ENCODE results near the gene SIRT1. TPM values are rescaled to one million over a fixed set of nuclear protein-coding genes. Genes with fewer than 3 reads are reported as not detected.

Gene SIRT1
- total RNA-seq, 1 experiment from 2014 or later, result 51.3 TPM

DNA sequence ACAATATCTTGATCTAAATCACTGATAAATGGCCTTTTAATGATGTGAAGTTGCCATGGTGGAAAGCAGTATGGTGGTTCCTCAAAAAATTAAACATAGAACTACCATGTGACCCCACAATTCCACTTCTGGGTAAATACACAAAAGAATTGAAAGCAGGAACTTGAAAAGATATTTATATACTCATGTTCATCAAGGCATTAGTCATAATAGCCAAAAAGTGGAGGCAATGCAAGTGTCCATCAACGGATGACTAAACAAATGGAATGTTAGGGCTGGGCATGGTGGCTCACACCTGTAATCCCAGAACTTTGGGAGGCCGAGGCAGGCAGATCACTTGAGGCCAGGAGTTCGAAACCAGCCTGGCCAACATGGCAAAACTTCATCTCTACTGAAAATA lies 44.5 kb upstream of the SIRT1 start:
- CTCF ChIA-PET, result interaction anchor here (0.7 to 0.9 kb wide), 2 partner anchors 15 to 37 kb away, joined by 3 to 6 read pairs; no protein-coding TSS in a partner anchor
- Mint-ChIP-seq H3K27me3 (ENCODE audit: low read depth) (no peaks in the 10 kb centered on the region), H3K36me3 (peaks cover 14% of the 10 kb centered on the region; the same call in 1 of the 2 replicates), H3K4me1 (peaks cover 6% of the 10 kb centered on the region), H3K27ac (no peak overlapping the region), H3K9me3 (peaks cover 18% of the 10 kb centered on the region), H3K4me3 (no peak overlapping the region)
- POLR2A ChIA-PET, result interaction anchor here (0.6 kb wide), 1 partner anchor 46 kb away, joined by 8 read pairs; no protein-coding TSS in a partner anchor
- no peak for TF ChIP-seq TCF7 (CRISPR knock-in tag; IDR thresholded peaks at IDR 0.05; ENCODE audit: low read depth)
- TF ChIP-seq TP53 (CRISPR knock-in tag; IDR thresholded peaks at IDR 0.05), result no peak
- TF ChIP-seq FOXJ3 (CRISPR knock-in tag; IDR thresholded peaks at IDR 0.05; ENCODE audit: borderline replicate concordance), result no peak
- TF ChIP-seq USF1 (CRISPR knock-in tag; IDR thresholded peaks at IDR 0.05), result no peak
- TF ChIP-seq ZNF281 (CRISPR knock-in tag; IDR thresholded peaks at IDR 0.05), result no peak
- no peak for TF ChIP-seq GRHL2 (CRISPR knock-in tag; IDR thresholded peaks at IDR 0.05; ENCODE audit: insufficient replicate concordance, severe bottlenecking)
- no peak for TF ChIP-seq FOXP1 (CRISPR knock-in tag; IDR thresholded peaks at IDR 0.05; ENCODE audit: borderline replicate concordance)
- no peak for TF ChIP-seq ZNF219 (CRISPR knock-in tag; IDR thresholded peaks at IDR 0.05; ENCODE audit: borderline replicate concordance)
- TF ChIP-seq TEAD1 (CRISPR knock-in tag; IDR thresholded peaks at IDR 0.05), result no peak
- TF ChIP-seq, protein P1, sequence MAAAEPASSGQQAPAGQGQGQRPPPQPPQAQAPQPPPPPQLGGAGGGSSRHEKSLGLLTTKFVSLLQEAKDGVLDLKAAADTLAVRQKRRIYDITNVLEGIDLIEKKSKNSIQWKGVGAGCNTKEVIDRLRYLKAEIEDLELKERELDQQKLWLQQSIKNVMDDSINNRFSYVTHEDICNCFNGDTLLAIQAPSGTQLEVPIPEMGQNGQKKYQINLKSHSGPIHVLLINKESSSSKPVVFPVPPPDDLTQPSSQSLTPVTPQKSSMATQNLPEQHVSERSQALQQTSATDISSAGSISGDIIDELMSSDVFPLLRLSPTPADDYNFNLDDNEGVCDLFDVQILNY (CRISPR knock-in tag; IDR thresholded peaks at IDR 0.05), result no peak
- DNase-seq (ENCODE audit: low spot score) (no peak), ATAC-seq (no peak)

- ChIA-PET POLR2A (no interaction called here), CTCF (interaction anchor here (1.0 kb wide), 1 partner anchor 14 kb away, joined by 3 read pairs; no protein-coding TSS in a partner anchor)
- Mint-ChIP-seq H3K36me3 (peaks cover 14% of the 10 kb centered on the region; the same call in 1 of the 2 replicates), H3K27ac (no peak overlapping the region), H3K9me3 (peaks cover 18% of the 10 kb centered on the region), H3K27me3 (ENCODE audit: low read depth) (no peaks in the 10 kb centered on the region; the same call in 1 of the 2 replicates), H3K4me3 (no peak overlapping the region), H3K4me1 (peaks cover 6% of the 10 kb centered on the region)
- ATAC-seq, result no peak
- TF ChIP-seq, protein P2, sequence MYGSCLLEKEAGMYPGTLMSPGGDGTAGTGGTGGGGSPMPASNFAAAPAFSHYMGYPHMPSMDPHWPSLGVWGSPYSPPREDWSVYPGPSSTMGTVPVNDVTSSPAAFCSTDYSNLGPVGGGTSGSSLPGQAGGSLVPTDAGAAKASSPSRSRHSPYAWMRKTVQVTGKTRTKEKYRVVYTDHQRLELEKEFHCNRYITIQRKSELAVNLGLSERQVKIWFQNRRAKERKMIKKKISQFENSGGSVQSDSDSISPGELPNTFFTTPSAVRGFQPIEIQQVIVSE (CRISPR knock-in tag; IDR thresholded peaks at IDR 0.05; ENCODE audit: borderline replicate concordance), result no peak
- TF ChIP-seq ZNF396 (CRISPR knock-in tag; IDR thresholded peaks at IDR 0.05; ENCODE audit: borderline replicate concordance) (no peak), ZBTB21 (CRISPR knock-in tag; IDR thresholded peaks at IDR 0.05; ENCODE audit: borderline replicate concordance) (no peak), ELF4 (CRISPR knock-in tag; IDR thresholded peaks at IDR 0.05; ENCODE audit: low read depth) (no peak), ESRRA (CRISPR knock-in tag; IDR thresholded peaks at IDR 0.05; ENCODE audit: borderline replicate concordance) (no peak), ARID4B (CRISPR knock-in tag; IDR thresholded peaks at IDR 0.05; ENCODE audit: borderline replicate concordance) (no peak)
- TF ChIP-seq, protein P3, sequence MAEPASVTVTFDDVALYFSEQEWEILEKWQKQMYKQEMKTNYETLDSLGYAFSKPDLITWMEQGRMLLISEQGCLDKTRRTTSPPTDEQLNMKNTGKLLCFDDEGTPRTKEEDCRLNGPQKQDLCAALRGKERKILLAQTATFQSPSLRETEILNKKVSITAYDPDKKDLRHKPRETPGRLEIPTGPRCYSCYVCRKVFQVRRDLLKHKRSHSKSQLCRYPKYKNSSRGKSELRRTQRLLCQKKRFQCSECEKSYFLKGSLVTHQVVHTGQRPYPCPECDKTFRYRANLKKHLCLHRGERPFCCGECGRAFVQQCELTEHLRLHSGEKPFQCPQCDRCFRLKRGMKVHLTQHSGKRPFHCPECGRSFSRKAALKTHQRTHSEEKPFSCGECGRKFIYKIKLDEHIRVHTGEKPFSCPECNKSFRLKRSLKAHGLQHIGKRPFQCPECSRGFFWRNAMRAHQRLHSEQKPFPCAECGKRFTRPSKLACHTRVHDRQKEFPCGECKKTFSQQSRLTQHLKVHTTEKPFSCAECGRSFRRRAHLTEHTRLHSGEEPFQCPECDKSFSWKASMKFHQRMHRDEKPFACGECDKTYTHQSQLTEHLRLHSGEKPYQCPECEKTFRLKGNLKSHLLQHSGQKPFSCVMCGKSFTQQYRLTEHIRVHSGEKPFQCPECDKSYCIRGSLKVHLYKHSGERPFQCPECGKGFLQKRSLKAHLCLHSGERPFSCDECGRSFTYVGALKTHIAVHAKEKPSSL (CRISPR knock-in tag; conservative IDR thresholded peaks at IDR 0.05), result no peak
- DNase-seq (ENCODE audit: low spot score), result no peak
These were observed 42.7 kb upstream of the SIRT1 start for GRCh38 chr10:67841737-67842136.

All from WTC11 (cell line).